ENCODE measurements around the gene LDB2.

- TF ChIP-seq GTF2F1 (IDR thresholded peaks at IDR 0.05; ENCODE audit: borderline replicate concordance, low read depth, low read length) = no peak
- TF ChIP-seq CEBPB (IDR thresholded peaks at IDR 0.05; ENCODE audit: low read depth, low read length) = no peak
- no peak for TF ChIP-seq CTCF (IDR thresholded peaks at IDR 0.05; ENCODE audit: control extremely low read depth in 1 of 3, insufficient read depth in 1 of 3, low read depth in 1 of 3, low read length in 3 of 3)
- TF ChIP-seq GABPA (IDR thresholded peaks at IDR 0.05; ENCODE audit: borderline replicate concordance, insufficient read depth, low read length) = no peak
- no peak for TF ChIP-seq EZH2 (IDR thresholded peaks at IDR 0.05; ENCODE audit: low read depth, low read length, severe bottlenecking)
- no peak for TF ChIP-seq MAFK (IDR thresholded peaks at IDR 0.05; ENCODE audit: low read depth, low read length)
- TF ChIP-seq EGR1 (IDR thresholded peaks at IDR 0.05; ENCODE audit: borderline replicate concordance, low read depth, low read length) = no peak
- no peak for TF ChIP-seq HDAC6 (IDR thresholded peaks at IDR 0.05; ENCODE audit: low read depth, low read length)
- TF ChIP-seq EP300 (IDR thresholded peaks at IDR 0.05; ENCODE audit: borderline replicate concordance in 1 of 2, low read depth in 2 of 2, low read length in 2 of 2) = no peak
- TF ChIP-seq FOSL1 (IDR thresholded peaks at IDR 0.05; ENCODE audit: insufficient read depth, low read depth, low read length) = no peak
- TF ChIP-seq POLR2A (IDR thresholded peaks at IDR 0.05; ENCODE audit: control extremely low read depth in 1 of 2, low read depth in 2 of 2, low read length in 2 of 2) = no peak
- TF ChIP-seq POLR2AphosphoS5 (IDR thresholded peaks at IDR 0.05; ENCODE audit: low read depth, low read length) = no peak
- TF ChIP-seq CBX8 (IDR thresholded peaks at IDR 0.05; ENCODE audit: borderline replicate concordance, low read depth, low read length) = no peak
These were observed 318.6 kb downstream of the LDB2 start for GRCh38 chr4:16579866-16580265.

Measured in H1 (cell line).